Measurements from ENCODE around the gene TRPV4. TPM values are rescaled to one million over a fixed set of nuclear protein-coding genes. Genes with fewer than 3 reads are reported as not detected.

TRPV4 gene
- total and polyA plus RNA-seq, 2 donors (not counting 3 experiments of a cell fraction or from before 2014, with no cell fraction given) = 8.8 to 22.3 TPM

DNA sequence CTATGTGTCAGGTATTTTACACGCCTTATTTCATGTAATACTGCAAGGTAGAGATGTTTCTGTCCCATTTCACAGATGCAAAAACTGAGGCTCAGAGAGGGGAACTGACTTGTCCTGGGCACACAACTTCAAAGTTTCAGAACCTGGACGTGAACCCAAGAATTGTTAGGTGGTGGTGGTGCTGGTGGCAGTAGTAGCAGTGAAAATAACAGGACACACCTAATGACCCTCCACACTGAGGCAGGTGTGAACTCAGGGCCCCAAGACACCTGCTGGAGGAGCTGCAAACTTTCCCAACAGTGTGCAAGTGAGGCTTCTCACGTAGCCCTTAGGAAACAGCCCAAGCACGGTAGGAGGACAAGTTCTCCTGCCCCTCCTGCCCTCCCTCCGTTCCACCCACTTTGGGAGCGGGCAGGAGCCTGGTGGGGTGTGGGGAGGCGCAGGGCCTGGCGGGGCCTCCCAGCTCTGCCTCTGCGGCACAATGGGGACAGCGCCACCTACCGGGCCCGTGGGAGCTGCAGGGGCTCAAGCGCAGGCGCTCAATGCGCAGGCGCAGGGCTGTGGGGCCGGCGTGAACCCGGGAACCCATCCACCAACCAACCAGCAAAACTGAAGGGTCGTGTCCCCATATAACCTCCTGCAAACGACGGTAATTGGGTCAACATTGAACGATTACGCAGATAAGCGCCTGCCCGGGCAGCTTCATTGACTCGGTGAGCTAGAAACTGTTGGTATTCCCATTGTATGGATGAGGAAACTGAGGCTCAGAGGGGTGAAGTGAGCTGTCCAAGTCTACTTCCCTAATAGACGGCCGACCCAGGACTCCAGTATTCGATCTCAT, 12.0 kb upstream of the TRPV4 start:
- no peak for TF ChIP-seq EZH2 (IDR thresholded peaks at IDR 0.05; ENCODE audit: borderline replicate concordance, low read depth, low read length, severe bottlenecking)
- TF ChIP-seq, protein P1, sequence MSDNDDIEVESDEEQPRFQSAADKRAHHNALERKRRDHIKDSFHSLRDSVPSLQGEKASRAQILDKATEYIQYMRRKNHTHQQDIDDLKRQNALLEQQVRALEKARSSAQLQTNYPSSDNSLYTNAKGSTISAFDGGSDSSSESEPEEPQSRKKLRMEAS (IDR thresholded peaks at IDR 0.05; ENCODE audit: insufficient read depth, insufficient read length) = no peak
- TF ChIP-seq, protein P2, sequence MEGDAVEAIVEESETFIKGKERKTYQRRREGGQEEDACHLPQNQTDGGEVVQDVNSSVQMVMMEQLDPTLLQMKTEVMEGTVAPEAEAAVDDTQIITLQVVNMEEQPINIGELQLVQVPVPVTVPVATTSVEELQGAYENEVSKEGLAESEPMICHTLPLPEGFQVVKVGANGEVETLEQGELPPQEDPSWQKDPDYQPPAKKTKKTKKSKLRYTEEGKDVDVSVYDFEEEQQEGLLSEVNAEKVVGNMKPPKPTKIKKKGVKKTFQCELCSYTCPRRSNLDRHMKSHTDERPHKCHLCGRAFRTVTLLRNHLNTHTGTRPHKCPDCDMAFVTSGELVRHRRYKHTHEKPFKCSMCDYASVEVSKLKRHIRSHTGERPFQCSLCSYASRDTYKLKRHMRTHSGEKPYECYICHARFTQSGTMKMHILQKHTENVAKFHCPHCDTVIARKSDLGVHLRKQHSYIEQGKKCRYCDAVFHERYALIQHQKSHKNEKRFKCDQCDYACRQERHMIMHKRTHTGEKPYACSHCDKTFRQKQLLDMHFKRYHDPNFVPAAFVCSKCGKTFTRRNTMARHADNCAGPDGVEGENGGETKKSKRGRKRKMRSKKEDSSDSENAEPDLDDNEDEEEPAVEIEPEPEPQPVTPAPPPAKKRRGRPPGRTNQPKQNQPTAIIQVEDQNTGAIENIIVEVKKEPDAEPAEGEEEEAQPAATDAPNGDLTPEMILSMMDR (IDR thresholded peaks at IDR 0.05; ENCODE audit: extremely low read depth in 1 of 2, insufficient read depth in 1 of 2, low read depth in 1 of 2, low read length in 2 of 2) = peak; percentile 99 to 100
- POLR2A ChIA-PET = no interaction called here
- peak; percentile 79 for DNase-seq (ENCODE audit: low read depth, low spot score)
- H2AFZ ChIP-seq (ENCODE audit: low read depth, low read length) = peak overlapping the region; percentile 91
- peak overlapping the region; percentile 60 for H3K4me2 ChIP-seq (ENCODE audit: insufficient read depth, low read length)
- peaks cover 5% of the 10 kb centered on the region for H3K4me1 ChIP-seq (ENCODE audit: control insufficient read depth, extremely low read depth, insufficient read depth, low read length)
- no peaks in the 10 kb centered on the region for H4K20me1 ChIP-seq (replicated peaks; ENCODE audit: control insufficient read depth, extremely low read depth, insufficient read depth, low read length)
- peak overlapping the region in 1 of 3 experiments; percentile 35 for H3K4me3 ChIP-seq (replicated peaks in 1 of 3; ENCODE audit: insufficient read depth in 1 of 3, low read depth in 1 of 3, low read length in 3 of 3)
- H3K27ac ChIP-seq (ENCODE audit: insufficient read depth, low read depth, low read length) = no peak overlapping the region
- H3K9me1 ChIP-seq (replicated peaks; ENCODE audit: control insufficient read depth, extremely low read depth, insufficient read depth, low read length) = no peaks in the 10 kb centered on the region
- peak overlapping the region; percentile 30 for H3K9ac ChIP-seq (replicated peaks; ENCODE audit: extremely low read depth, insufficient read depth, low read length)
- no peaks in the 10 kb centered on the region for H3K27me3 ChIP-seq (ENCODE audit: control insufficient read depth in 2 of 2, insufficient read depth in 2 of 2, low read length in 2 of 2)
- H3K79me2 ChIP-seq (ENCODE audit: control insufficient read depth, insufficient read depth, low read length) = no peaks in the 10 kb centered on the region
- CTCF ChIA-PET = interaction anchor here (0.7 to 6.0 kb wide), 31 partner anchors 9 to 417 kb away, joined by 3 to 159 read pairs (median 5); partner anchors contain the start of genes MVK and TRPV4
- peak; percentile 48 for FAIRE-seq
- dilution Hi-C loops (cut with MboI; ENCODE audit: extremely low pct_ligation_motif_present, low sequenced_read_pairs) (no loop called here), intact Hi-C loops (cut with micrococcal nuclease) (loop anchor here (1.0 to 2.0 kb wide), 3 partner anchors 40 to 326 kb away; no protein-coding TSS in a partner anchor)
- no peaks in the 10 kb centered on the region for H3K9me3 ChIP-seq (replicated peaks; ENCODE audit: control insufficient read depth, insufficient read depth, low read length)
- no peaks in the 10 kb centered on the region for H3K36me3 ChIP-seq (ENCODE audit: control insufficient read depth in 2 of 2, extremely low read depth in 1 of 2, insufficient read depth in 2 of 2, low read length in 2 of 2)
- no TSS peak for BruUV-seq (replicated peaks)

All from endothelial cell of umbilical vein (primary cell).